ENCODE measurements around the gene LDB3.

Gene LDB3

GRCh38 chr10:86705905-86706304, 37.6 kb downstream of the LDB3 start:
- DNase-seq (ENCODE audit: low read depth in 2 of 3, low spot score in 1 of 3), result no peak

GRCh38 chr10:86706401-86706841, 38.1 kb downstream of the LDB3 start:
- no peak for DNase-seq (ENCODE audit: low read depth in 2 of 3, low spot score in 1 of 3)

DNA sequence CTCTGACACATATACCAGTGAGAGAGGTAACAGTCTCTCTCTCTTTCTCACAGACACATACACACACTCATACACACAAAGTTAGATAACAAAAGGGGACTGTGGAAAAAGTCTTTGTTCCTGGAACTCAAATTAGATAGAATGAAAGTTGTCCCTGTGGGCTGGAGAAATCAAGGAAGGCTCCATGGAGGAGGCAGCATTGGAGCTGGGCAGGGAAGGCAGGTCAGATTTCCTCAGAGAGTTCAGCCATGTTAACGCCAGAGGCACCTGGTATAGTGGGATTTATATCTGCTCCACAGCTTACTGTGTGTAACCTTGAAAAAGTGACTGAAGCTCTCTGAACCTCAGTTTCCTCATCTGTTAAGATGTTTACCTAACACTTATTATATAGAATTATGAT, 38.7 kb downstream of the LDB3 start:
- no peak for DNase-seq (ENCODE audit: low read depth in 2 of 3, low spot score in 1 of 3)

- no peak for DNase-seq (ENCODE audit: low read depth in 2 of 3, low spot score in 1 of 3)
Observed at GRCh38 chr10:86707505-86707904, 39.2 kb downstream of the LDB3 start.

DNA sequence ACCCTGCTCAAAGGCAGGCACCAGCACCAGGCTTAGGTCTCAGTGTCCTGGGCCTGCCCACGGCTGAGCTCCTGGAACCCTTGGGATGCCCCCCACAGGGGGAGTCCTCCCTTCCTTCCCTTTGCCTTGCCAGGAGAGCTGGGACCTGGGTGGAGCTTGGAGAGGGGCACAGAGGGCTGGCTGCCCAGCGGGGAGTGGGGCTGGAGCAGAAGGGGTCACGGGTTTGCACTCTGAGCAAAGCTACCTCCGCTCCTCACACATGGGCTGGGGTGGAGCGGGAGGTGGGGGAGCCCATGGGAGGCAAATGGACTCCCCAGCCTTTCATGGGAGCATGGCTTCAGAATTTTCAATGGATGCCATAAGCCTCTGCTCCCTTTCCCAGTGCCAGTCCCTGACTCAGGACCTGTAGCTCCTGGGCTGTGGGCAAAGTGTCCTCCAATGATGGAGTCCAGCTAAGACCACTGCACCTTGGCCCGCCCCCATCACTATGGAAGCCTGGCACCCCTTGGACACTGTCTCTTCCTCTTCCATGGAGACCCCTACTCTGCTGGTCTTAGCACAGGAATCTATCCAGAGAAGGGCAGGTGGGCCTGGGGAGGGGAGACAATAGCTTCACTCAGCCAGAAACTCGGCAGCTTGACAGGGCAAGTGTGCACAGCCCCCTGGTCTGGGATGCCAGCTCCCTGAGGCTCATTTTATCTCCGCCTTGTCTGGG, 39.9 kb downstream of the LDB3 start:
- DNase-seq (ENCODE audit: low read depth in 2 of 3, low spot score in 1 of 3), result no peak

GRCh38 chr10:86708783-86709380, 40.6 kb downstream of the LDB3 start:
- DNase-seq (ENCODE audit: low read depth in 2 of 3, low spot score in 1 of 3), result no peak

DNA sequence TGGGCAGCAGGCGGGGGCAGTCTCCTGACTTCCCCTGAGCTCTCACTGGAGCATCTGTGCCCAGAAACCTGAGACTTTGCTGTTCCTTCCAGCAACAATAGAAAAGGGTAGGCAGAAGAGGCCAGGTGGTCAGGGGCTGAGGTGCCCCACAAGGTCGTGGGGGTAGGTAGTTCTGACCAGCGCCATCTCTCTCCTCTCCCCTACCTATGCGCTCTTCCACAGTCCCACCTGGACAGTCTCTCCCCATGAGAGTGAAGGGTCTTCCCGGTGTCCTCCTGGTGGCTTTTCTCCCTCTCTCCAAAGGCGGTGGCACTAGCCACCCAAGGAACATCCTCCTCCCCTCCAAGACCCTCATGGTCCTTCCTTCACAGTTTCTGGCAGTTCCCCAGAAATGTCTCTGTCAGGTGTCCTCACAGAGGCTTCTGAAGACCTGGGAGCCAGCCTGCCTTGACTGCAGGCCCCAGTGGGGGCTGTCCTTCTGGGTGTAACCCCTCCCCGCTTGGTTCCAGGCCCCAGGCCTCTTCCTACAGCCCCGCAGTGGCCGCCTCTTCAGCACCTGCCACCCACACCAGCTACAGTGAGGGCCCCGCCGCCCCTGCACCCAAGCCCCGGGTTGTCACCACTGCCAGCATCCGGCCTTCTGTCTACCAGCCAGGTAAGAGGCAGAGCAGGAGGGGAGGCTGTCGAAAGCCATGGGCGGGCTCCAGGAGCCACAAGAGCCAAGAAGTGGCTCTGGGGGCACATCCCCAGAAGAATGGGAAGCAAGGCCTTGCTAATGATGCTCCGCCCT, 41.3 kb downstream of the LDB3 start:
- DNase-seq (ENCODE audit: low read depth in 2 of 3, low spot score in 1 of 3), result no peak

- peak; percentile 67 to 81 (median 70) for DNase-seq (ENCODE audit: low read depth in 2 of 3, low spot score in 1 of 3)
Observed at GRCh38 chr10:86710987-86711512, 42.7 kb downstream of the LDB3 start.

DNA sequence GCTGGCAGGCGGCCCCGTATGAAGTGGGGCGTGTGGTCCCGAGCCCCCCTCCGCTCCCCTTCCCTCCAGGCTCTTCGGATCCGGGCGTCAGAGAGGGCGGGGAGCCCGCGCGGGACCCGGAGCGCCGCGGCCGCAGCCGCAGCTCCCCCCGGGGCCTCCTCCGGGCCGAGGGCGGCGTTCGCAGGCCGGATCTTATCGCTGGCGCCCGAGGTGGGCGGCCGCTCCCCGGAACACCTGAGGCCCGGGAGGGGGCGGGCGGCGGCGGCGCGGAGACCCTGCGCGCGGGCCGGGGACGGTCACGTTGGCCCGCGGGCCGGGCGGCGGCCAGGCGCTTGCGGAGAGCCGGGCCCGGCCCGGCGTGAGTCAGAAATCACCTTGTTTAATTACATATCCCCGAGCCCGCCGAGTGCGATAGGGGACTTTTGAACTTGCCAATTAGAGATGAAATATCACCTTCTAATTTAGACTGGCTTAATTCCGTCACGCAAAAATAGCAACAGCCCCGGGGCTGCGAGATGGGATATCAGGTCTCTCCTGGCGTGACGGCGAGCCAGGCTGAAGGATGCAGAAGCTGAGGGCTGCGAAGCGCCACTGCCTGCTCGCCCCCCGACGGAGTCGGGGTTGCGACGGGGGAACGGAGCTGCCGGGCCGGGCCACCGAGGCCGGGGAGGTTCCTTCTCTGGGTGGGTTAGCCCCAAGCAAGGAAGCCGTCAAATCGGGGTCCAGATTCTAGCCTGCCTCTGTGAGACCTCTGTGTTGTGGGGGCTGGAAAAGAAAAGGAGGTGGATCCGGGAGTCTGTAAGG, 43.4 kb downstream of the LDB3 start:
- DNase-seq (ENCODE audit: low read depth in 2 of 3, low spot score in 1 of 3), result peak; percentile 15 to 44 (median 27)

DNA sequence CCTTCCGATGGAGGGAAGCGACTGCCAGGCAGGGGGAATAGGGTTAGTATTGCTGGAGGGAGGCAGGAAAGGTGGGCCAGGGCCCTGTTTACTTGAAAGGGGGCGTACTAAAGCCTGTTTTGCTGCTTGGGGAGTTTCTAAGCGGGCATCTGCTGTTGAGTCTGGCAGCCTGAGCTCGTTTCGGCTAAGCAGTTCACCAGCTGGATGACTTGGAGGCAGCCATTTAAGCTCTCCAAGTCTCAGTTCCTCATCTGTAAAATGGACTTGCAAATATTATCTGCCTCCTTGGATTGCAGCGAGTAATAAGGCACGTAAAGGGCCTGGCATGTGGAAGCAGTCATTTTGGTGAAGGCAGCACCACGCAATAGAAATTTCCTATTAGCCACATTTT, 44.0 kb downstream of the LDB3 start:
- peak in 1 of 3 donors; percentile 1 for DNase-seq (ENCODE audit: low read depth in 2 of 3, low spot score in 1 of 3)

DNA sequence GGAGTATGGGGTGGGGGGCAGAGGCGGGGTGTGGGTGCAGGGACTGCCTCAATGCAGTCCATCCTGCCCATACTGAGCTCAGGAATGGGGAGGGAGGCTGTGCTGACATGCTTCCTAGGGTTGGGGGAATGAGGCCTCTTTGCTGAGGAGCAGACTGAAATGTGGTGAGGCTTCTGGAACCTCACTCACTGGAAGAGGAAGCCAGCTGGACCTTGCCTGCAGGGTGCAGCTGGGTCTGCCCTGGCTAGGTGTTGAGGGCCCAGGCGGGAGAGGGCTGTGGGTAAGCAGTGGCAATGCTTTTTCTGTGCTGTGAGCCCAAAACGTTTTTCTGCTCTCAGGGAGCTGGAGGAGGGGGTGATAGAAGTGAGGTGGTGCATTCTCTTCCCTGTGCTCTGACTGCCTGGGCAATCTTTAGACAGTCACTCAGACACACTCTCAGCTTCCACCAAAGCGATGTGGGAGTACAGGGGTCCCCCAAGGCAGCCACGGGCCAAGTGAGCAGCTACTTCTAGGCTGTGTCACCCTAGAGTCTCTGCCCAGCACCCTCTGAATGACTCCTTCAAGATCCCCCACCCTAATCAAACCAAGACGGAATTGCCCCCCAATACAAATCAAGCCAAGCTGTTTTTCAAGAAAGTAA, 47.0 kb downstream of the LDB3 start:
- no peak for DNase-seq (ENCODE audit: low read depth in 2 of 3, low spot score in 1 of 3)

- no peak for DNase-seq (ENCODE audit: low read depth in 2 of 3, low spot score in 1 of 3)
Observed at GRCh38 chr10:86715836-86716235, 47.5 kb downstream of the LDB3 start.

- no peak for DNase-seq (ENCODE audit: low read depth in 2 of 3, low spot score in 1 of 3)
Observed at GRCh38 chr10:86716466-86716865, 48.2 kb downstream of the LDB3 start.

- DNase-seq (ENCODE audit: low read depth in 2 of 3, low spot score in 1 of 3), result no peak
Observed at GRCh38 chr10:86718556-86718955, 50.2 kb downstream of the LDB3 start.

- DNase-seq (ENCODE audit: low read depth in 2 of 3, low spot score in 1 of 3), result no peak
Observed at GRCh38 chr10:86721232-86721631, 52.9 kb downstream of the LDB3 start.

DNA sequence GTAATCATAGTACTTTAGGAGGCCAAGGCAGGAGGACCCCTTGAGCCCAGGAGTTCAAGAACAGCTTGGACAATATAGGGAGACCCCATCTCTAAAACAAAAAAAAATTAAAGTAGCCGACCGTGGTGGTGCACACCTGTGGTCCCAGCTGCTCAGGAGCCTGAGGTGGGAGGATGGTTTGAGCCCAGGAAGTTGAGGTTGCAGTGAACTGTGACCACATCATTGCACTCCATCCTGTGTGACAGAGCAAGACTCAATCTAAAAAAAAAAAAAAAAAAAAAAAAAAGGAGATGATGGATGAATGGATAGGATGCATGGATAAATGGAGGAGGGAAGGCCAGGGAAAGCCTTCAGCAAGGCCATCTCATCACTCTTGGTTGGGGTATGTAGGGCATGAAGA, 54.7 kb downstream of the LDB3 start:
- DNase-seq (ENCODE audit: low read depth in 2 of 3, low spot score in 1 of 3), result no peak

GRCh38 chr10:86724445-86724844, 56.1 kb downstream of the LDB3 start:
- no peak for DNase-seq (ENCODE audit: low read depth in 2 of 3, low spot score in 1 of 3)

DNA sequence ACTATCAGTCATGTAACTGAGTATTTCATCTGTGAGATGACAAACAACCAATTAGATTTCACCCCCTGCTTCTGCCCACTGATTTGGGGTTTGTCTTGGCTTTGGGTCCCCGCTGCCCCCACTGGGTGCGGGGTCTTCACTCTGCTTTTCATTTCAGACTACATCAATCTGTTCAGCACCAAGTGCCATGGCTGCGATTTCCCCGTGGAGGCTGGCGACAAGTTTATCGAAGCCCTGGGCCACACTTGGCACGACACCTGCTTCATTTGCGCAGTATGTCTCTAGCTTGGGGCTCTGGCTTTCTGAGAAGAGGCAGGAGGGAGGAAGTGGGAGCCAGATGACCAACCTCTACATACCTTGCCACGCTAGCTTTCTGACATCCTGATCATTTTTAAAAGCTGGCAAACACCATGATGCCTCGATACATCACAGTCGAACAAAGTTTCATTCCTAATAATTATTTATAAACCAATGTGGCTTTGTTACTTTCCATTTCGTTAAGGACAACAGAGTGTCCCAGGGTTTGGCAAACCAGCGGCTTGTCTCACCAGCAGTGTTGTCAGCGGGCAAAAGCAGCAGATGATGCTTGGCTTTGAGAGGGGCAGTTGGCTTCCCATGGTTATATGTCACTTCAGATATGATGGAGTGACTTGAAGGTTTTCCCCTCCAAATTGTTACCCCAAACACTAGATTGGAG, 57.8 kb downstream of the LDB3 start:
- no peak for DNase-seq (ENCODE audit: low read depth in 2 of 3, low spot score in 1 of 3)

DNA sequence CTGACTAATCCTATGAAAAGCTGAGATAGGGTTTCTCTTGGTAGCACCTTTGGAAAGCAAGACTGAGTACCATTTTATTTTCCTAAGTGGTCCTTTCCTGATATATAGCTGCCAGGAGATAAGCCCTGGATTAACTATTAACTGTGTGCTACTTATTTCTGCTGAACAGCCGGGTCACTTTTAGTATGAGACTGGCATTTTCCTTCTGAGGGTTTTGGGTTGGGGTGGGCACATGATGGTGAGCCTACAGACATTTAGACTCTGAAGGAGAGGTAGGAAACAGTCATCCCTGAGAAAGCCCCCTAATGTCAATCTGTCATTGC, 58.3 kb downstream of the LDB3 start:
- no peak for DNase-seq (ENCODE audit: low read depth in 2 of 3, low spot score in 1 of 3)

- no peak for DNase-seq (ENCODE audit: low read depth in 2 of 3, low spot score in 1 of 3)
Observed at GRCh38 chr10:86727470-86727869, 59.2 kb downstream of the LDB3 start.

All from stimulated activated CD4-positive, alpha-beta T cell treated with anti-CD3 and anti-CD28 coated beads, Interleukin-12 subunit alpha, Interleukin-12 subunit beta, amount 100 ng/mL, for 48 hours (primary cell).